Loucy (cell line): Measurements from ENCODE around the gene ADARB2.
"Not testable (repeated sequence)": the region's sequence is repeated elsewhere in the genome, so short reads cannot be mapped to it uniquely, and the experiment has no call there.

Experiments used
- H2AFZ ChIP-seq: fragments of 200-600 bp; sonication (generic); 2 replicates; pipeline ENCODE4 v1.6.0; 2016; ENCODE audit warnings: antibody characterized with exemption, mild to moderate bottlenecking, low read length, moderate library complexity
- H3F3A ChIP-seq: fragments of 200-600 bp; 2 replicates; pipeline ENCODE4 v1.6.0; 2016; ENCODE audit warnings: antibody characterized with exemption, low read depth, mild to moderate bottlenecking
- H3K27me3 ChIP-seq: fragments of 200-600 bp; sonication (generic); 2 replicates; pipeline ENCODE4 v1.6.1; 2014; ENCODE audit warnings: low read length, mild to moderate bottlenecking; ENCODE audit not compliant: insufficient read depth, poor library complexity, severe bottlenecking
- H3K36me3 ChIP-seq: fragments of 200-600 bp; sonication (generic); 2 replicates; pipeline ENCODE4 v1.6.1; 2016; ENCODE audit warnings: low read length; ENCODE audit not compliant: insufficient read depth
- H3K4me1 ChIP-seq: fragments of 200-600 bp; sonication (generic); 2 replicates; pipeline ENCODE4 v1.5.1; 2014; ENCODE audit warnings: low read length, mild to moderate bottlenecking; ENCODE audit not compliant: insufficient read depth, poor library complexity, severe bottlenecking
- H3K4me2 ChIP-seq: fragments of 200-600 bp; sonication (generic); 2 replicates; pipeline ENCODE4 v1.6.0; 2014; ENCODE audit warnings: antibody characterized with exemption, low read length, low read depth, mild to moderate bottlenecking; ENCODE audit not compliant: poor library complexity, severe bottlenecking
- H3K4me3 ChIP-seq: fragments of 200-600 bp; sonication (generic); 2 replicates; pipeline ENCODE4 v1.5.1; 2014; ENCODE audit warnings: low read length, mild to moderate bottlenecking, mixed read lengths; ENCODE audit not compliant: poor library complexity, severe bottlenecking
- H3K79me2 ChIP-seq: fragments of 200-600 bp; sonication (generic); 2 replicates; pipeline ENCODE4 v1.6.1; 2014; ENCODE audit warnings: low read length; ENCODE audit not compliant: insufficient read depth
- H3K9ac ChIP-seq: fragments of 200-600 bp; sonication (generic); 2 replicates; pipeline ENCODE4 v1.6.0; 2014; ENCODE audit warnings: mild to moderate bottlenecking, low read depth, low read length, moderate library complexity; ENCODE audit not compliant: poor library complexity, severe bottlenecking
- H3K9me2 ChIP-seq: fragments of 200-600 bp; sonication (generic); replicated peaks from 2 replicates; pipeline ENCODE4 v1.6.1; 2016; ENCODE audit warnings: low read depth, low read length, mixed read lengths
- H3K9me3 ChIP-seq: fragments of 200-600 bp; sonication (generic); 2 replicates; pipeline ENCODE4 v1.6.1; 2014; ENCODE audit warnings: mild to moderate bottlenecking, antibody characterized with exemption, low read length, low read depth; ENCODE audit not compliant: insufficient read depth
- H4K20me1 ChIP-seq: fragments of 200-600 bp; sonication (generic); 2 replicates; pipeline ENCODE4 v1.6.0; 2014; ENCODE audit warnings: antibody characterized with exemption, low read length, mild to moderate bottlenecking; ENCODE audit not compliant: insufficient read depth, poor library complexity, severe bottlenecking
- EZH2phosphoT487 ChIP-seq: fragments of 200-600 bp; IDR thresholded peaks from 2 replicates; pipeline ENCODE4 v1.6.1; 2018; ENCODE audit warnings: antibody characterized with exemption, mild to moderate bottlenecking, moderate library complexity, borderline replicate concordance
- TF ChIP-seq, protein P1 (sequence below): fragments of 200-600 bp; sonication (generic); conservative IDR thresholded peaks from 2 replicates; pipeline ENCODE4 v1.5.1; 2014; ENCODE audit warnings: mild to moderate bottlenecking, antibody characterized with exemption, low read length

Gene ADARB2

DNA sequence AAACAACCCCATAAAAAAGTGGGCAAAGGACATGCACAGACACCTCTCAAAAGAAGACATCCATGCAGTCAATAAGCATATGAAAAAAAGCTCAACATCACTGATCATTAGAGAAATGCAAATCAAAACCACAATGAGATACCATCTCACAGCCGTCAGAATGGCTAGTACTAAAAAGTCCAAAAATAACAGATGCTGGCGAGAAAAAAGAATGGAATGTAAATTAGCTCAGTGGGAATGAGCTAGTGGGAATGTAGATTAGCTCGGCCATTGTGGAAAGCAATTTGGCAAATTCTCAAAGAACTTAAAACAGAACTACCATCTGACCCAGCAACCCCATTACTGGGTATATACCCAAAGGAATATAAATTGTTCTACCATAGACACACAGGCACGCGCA lies 394.1 kb downstream of the ADARB2 start:
- H3K9me3 ChIP-seq, result no peaks in the 10 kb centered on the region
- H2AFZ ChIP-seq, result no peak overlapping the region
- no peaks in the 10 kb centered on the region for H4K20me1 ChIP-seq
- no peak overlapping the region for H3K4me3 ChIP-seq
- no peak overlapping the region for H3K4me2 ChIP-seq
- no peaks in the 10 kb centered on the region for H3K9me2 ChIP-seq
- no peaks in the 10 kb centered on the region for H3K79me2 ChIP-seq
- peaks cover 2% of the 10 kb centered on the region for H3K4me1 ChIP-seq
- H3K36me3 ChIP-seq, result no peaks in the 10 kb centered on the region
- TF ChIP-seq, protein P1, sequence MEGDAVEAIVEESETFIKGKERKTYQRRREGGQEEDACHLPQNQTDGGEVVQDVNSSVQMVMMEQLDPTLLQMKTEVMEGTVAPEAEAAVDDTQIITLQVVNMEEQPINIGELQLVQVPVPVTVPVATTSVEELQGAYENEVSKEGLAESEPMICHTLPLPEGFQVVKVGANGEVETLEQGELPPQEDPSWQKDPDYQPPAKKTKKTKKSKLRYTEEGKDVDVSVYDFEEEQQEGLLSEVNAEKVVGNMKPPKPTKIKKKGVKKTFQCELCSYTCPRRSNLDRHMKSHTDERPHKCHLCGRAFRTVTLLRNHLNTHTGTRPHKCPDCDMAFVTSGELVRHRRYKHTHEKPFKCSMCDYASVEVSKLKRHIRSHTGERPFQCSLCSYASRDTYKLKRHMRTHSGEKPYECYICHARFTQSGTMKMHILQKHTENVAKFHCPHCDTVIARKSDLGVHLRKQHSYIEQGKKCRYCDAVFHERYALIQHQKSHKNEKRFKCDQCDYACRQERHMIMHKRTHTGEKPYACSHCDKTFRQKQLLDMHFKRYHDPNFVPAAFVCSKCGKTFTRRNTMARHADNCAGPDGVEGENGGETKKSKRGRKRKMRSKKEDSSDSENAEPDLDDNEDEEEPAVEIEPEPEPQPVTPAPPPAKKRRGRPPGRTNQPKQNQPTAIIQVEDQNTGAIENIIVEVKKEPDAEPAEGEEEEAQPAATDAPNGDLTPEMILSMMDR, result no peak
- TF ChIP-seq EZH2phosphoT487, result no peak
- H3F3A ChIP-seq, result no peaks in the 10 kb centered on the region
- no peaks in the 10 kb centered on the region for H3K27me3 ChIP-seq
- H3K9ac ChIP-seq, result no peak overlapping the region

DNA sequence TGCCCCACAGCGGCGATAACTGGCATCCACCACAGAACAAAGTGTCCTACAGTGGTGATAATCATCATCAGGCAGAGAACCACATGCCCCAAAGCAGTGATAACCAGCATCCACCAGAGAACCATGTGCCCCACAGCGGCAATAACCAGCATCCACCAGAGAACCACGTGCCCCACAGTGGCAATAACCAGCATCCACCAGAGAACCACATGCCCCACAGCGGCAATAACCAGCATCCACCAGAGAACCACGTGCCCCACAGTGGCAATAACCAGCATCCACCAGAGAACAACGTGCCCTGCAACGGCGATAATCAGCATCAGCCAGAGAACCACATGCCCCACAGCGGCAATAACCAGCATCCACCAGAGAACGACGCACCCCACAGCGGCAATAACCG lies 396.3 kb downstream of the ADARB2 start:
- not testable (repeated sequence) for H3F3A ChIP-seq, H3K9me3 ChIP-seq

DNA sequence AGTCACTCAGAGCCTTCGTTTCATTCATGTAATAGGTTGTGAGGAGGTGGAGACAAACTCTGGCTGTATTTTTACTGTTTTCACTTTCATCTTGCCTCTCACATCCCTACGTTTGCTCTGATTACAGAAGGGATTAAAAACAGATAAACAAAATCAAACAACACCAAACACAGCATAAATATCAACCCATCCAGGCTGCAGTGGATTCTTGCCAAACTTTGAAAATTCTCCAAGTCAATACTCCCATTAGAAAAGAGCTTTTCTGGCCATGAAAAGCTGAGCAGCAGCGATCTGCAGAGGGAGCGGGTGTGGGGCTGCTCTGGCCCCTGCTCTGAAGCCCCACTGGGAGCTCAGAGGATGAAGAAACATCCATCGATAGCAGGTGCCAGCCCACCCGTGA lies 397.9 kb downstream of the ADARB2 start:
- TF ChIP-seq, protein P1, result no peak
- no peak for TF ChIP-seq EZH2phosphoT487
- Histone ChIP-seq H3K4me1 (no peaks in the 10 kb centered on the region), H3K4me2 (no peak overlapping the region), H3K36me3 (no peaks in the 10 kb centered on the region), H2AFZ (no peak overlapping the region), H3K9me2 (no peaks in the 10 kb centered on the region), H3K27me3 (no peaks in the 10 kb centered on the region), H3K79me2 (no peaks in the 10 kb centered on the region), H3F3A (no peaks in the 10 kb centered on the region), H3K9ac (no peak overlapping the region), H3K4me3 (no peak overlapping the region), H4K20me1 (no peaks in the 10 kb centered on the region), H3K9me3 (no peaks in the 10 kb centered on the region)

More for the DNA sequence above, 396.3 kb downstream of the ADARB2 start:
- H2AFZ ChIP-seq, H3K79me2 ChIP-seq, H3K36me3 ChIP-seq, H3K4me2 ChIP-seq, H3K9ac ChIP-seq, H3K4me3 ChIP-seq, H3K27me3 ChIP-seq, H4K20me1 ChIP-seq, H3K4me1 ChIP-seq, H3K9me2 ChIP-seq: not testable (repeated sequence)

DNA sequence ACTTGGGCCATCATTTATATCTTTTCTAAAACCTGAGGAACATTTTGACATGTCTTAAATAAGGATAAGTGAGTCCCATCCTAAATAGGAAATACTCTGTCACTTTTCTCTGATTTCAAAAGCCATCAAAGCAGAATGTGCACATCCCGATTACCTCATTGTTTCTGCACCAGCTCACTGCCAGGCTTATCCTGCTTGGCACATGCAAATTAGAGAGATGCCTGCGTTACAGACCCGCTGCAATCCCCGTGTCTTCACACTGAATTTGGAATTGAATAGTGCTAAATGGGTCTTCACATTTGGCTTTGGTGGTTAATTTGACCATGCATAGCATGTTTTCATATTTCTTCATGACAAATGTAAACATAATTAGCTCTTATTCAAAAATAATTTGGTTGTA lies 401.7 kb downstream of the ADARB2 start:
- H3K79me2 ChIP-seq, result no peaks in the 10 kb centered on the region
- no peaks in the 10 kb centered on the region for H3K36me3 ChIP-seq
- no peaks in the 10 kb centered on the region for H3K9me3 ChIP-seq
- H3K9ac ChIP-seq, result no peak overlapping the region
- no peaks in the 10 kb centered on the region for H4K20me1 ChIP-seq
- no peaks in the 10 kb centered on the region for H3K27me3 ChIP-seq
- H3F3A ChIP-seq, result no peaks in the 10 kb centered on the region
- no peaks in the 10 kb centered on the region for H3K9me2 ChIP-seq
- no peak overlapping the region for H3K4me3 ChIP-seq
- no peak overlapping the region for H2AFZ ChIP-seq
- H3K4me2 ChIP-seq, result no peak overlapping the region
- TF ChIP-seq, protein P1, result no peak
- no peak for TF ChIP-seq EZH2phosphoT487
- no peaks in the 10 kb centered on the region for H3K4me1 ChIP-seq
